ENCODE data around the gene AOAH.

- no peak for TF ChIP-seq ZNF8 (CRISPR knock-in tag; IDR thresholded peaks at IDR 0.05)
- TF ChIP-seq PATZ1 (CRISPR knock-in tag; IDR thresholded peaks at IDR 0.05; ENCODE audit: borderline replicate concordance) = no peak
- TF ChIP-seq CSDC2 (CRISPR knock-in tag; IDR thresholded peaks at IDR 0.05) = no peak
- no peak for TF ChIP-seq PPARA (CRISPR knock-in tag; IDR thresholded peaks at IDR 0.05; ENCODE audit: borderline replicate concordance)
- no peak for TF ChIP-seq CSRNP3 (CRISPR knock-in tag; IDR thresholded peaks at IDR 0.05)
- TF ChIP-seq TSHZ2 (CRISPR knock-in tag; IDR thresholded peaks at IDR 0.05) = no peak
- TF ChIP-seq POU6F1 (CRISPR knock-in tag; IDR thresholded peaks at IDR 0.05; ENCODE audit: borderline replicate concordance, low read depth) = no peak
- no peak for TF ChIP-seq ZFP3 (CRISPR knock-in tag; IDR thresholded peaks at IDR 0.05)
- TF ChIP-seq ESRRG (CRISPR knock-in tag; IDR thresholded peaks at IDR 0.05) = no peak
Observed at GRCh38 chr7:36673703-36674102, 50.6 kb downstream of the AOAH start.

All from SK-N-SH treated with all-trans-retinoic acid at 6 μM for 48 hours (cell line).